Breast epithelium (tissue), 4 donors: ENCODE data around the gene MMP19. TPM values are rescaled to one million over a fixed set of nuclear protein-coding genes. Genes with fewer than 3 reads are reported as not detected.

Experiments used
- DNase-seq, 2 donors: peaks; one replicate each; pipeline ENCODE4 v3.0.0-alpha.2; 2019; ENCODE audit warnings: low spot score in 2 of 2
- H3K27ac ChIP-seq, 2 donors: fragments of 200-600 bp; sonication (generic) in 1 of 2; one replicate each; pipeline ENCODE4 v1.5.1; 2016 to 2019; ENCODE audit warnings: mild to moderate bottlenecking in 1 of 2
- H3K27me3 ChIP-seq, 2 donors: fragments of 200-600 bp; sonication (generic) in 1 of 2; one replicate each; pipeline versions ENCODE4 v1.5.1 to v1.6.0; 2017 to 2019; ENCODE audit warnings: control low read depth in 1 of 2, mild to moderate bottlenecking in 1 of 2
- H3K36me3 ChIP-seq: fragments of 200-600 bp; one replicate; pipeline ENCODE4 v1.5.1; 2019
- H3K4me1 ChIP-seq, 2 donors: fragments of 200-600 bp; sonication (generic); one replicate each; pipeline ENCODE4 v1.5.1; 2016 to 2019; ENCODE audit warnings: control low read depth in 1 of 2
- H3K4me3 ChIP-seq, 3 donors: fragments of 200-600 bp; sonication (generic); 1 replicate in 2 of 3; 2 replicates in 1 of 3; pipeline ENCODE4 v1.5.1; 2016 to 2019; ENCODE audit warnings: mild to moderate bottlenecking in 3 of 3, moderate library complexity in 2 of 3
- H3K9me3 ChIP-seq, 2 donors: fragments of 200-600 bp; sonication (generic) in 1 of 2; one replicate each; pipeline ENCODE4 v1.5.1; 2016 to 2019; ENCODE audit warnings: control low read depth in 1 of 2
- CTCF ChIP-seq, 3 donors: fragments of 450-650 bp; IDR thresholded peaks; one replicate each; pipeline ENCODE4 v1.5.1; 2016 to 2017; ENCODE audit warnings: antibody characterized with exemption in 3 of 3, mild to moderate bottlenecking in 3 of 3, moderate library complexity in 3 of 3
- POLR2A ChIP-seq: fragments of 450-650 bp; IDR thresholded peaks from one replicate; pipeline ENCODE4 v1.6.1; 2016; ENCODE audit warnings: antibody characterized with exemption, mild to moderate bottlenecking, moderate library complexity
- POLR2AphosphoS5 ChIP-seq, 3 donors: sonication (generic); formaldehyde crosslinking; IDR thresholded peaks; one replicate each; pipeline ENCODE4 v1.6.1; 2017; ENCODE audit warnings: antibody characterized with exemption in 3 of 3
- intact Hi-C: fragments of 100-400 bp; cut with DNase I; formaldehyde crosslinking; loops from one replicate; pipeline ENCODE4 v1.15.1; 2023; ENCODE audit warnings: low total_unique reads
- total RNA-seq, 3 donors: library from RNA; depleted of rRNA; stranded (reverse); fragments of >200 nt; gene quantifications; one replicate each; pipeline ENCODE4 v1.1.0, GENCODE V29; 2016

Gene MMP19
- total RNA-seq, 3 donors from 2014 or later: 21.9 to 50.6 (median 47.9) TPM

- no peaks in the 10 kb centered on the region for H3K27me3 ChIP-seq
- H3K4me1 ChIP-seq: peaks cover 0 to 17% of the 10 kb centered on the region in 2 donors
- H3K9me3 ChIP-seq: no peaks in the 10 kb centered on the region
- no peak for DNase-seq
- peak overlapping the region; percentile 93 to 95 for H3K27ac ChIP-seq
- peak overlapping the region; percentile 67 to 93 (median 71) for H3K4me3 ChIP-seq
- peak in 1 of 3 donors; percentile 17 for TF ChIP-seq POLR2AphosphoS5 (IDR thresholded peaks at IDR 0.05)
- TF ChIP-seq POLR2A: no peak
- intact Hi-C loops: no loop called here
- no peaks in the 10 kb centered on the region for H3K36me3 ChIP-seq
These were observed 24.5 kb downstream of the MMP19 start for GRCh38 chr12:55818140-55818728.

GRCh38 chr12:55817345-55818139 lies 25.2 kb downstream of the MMP19 start, which contains the start of the genes ORMDL2 and SARNP:
Gene ORMDL2 (plus strand): TSS chr12:55818041. CDS start chr12:55819000, 959 bp downstream.
Gene SARNP (minus strand): TSS chr12:55817724. CDS start chr12:55817701, 23 bp downstream.
- peak; percentile 53 for TF ChIP-seq POLR2A
- TF ChIP-seq POLR2AphosphoS5 (IDR thresholded peaks at IDR 0.05): peak; percentile 55 to 96 (median 73)
- TF ChIP-seq CTCF (IDR thresholded peaks at IDR 0.05): peak in 2 of 3 donors; percentile 9 to 10
- H3K4me3 ChIP-seq: peak within 1 kb of the TSS; percentile 67 to 93 (median 71)
- peak; percentile 96 to 100 for DNase-seq
- peaks cover 0 to 17% of the 10 kb centered on the region in 2 donors for H3K4me1 ChIP-seq
- no peaks in the 10 kb centered on the region for H3K27me3 ChIP-seq
- H3K36me3 ChIP-seq: no peaks in the 10 kb centered on the region
- intact Hi-C loops: no loop called here
- H3K27ac ChIP-seq: peak within 1 kb of the TSS; percentile 93 to 95
- no peaks in the 10 kb centered on the region for H3K9me3 ChIP-seq

GRCh38 chr12:55816881-55817344 lies 25.8 kb downstream of the MMP19 start:
- Histone ChIP-seq H3K36me3 (no peaks in the 10 kb centered on the region), H3K27me3 (no peaks in the 10 kb centered on the region), H3K4me3 (peak overlapping the region; percentile 67 to 93 (median 71)), H3K27ac (peak overlapping the region; percentile 93 to 95), H3K9me3 (no peaks in the 10 kb centered on the region), H3K4me1 (peaks cover 0 to 17% of the 10 kb centered on the region in 2 donors)
- TF ChIP-seq POLR2AphosphoS5 (IDR thresholded peaks at IDR 0.05): no peak
- no peak for TF ChIP-seq CTCF (IDR thresholded peaks at IDR 0.05)
- no peak for TF ChIP-seq POLR2A
- intact Hi-C loops: no loop called here
- DNase-seq: no peak

- DNase-seq: no peak
- no peaks in the 10 kb centered on the region for H3K36me3 ChIP-seq
- no peaks in the 10 kb centered on the region for H3K27me3 ChIP-seq
- no peak overlapping the region for H3K27ac ChIP-seq
- H3K9me3 ChIP-seq: no peaks in the 10 kb centered on the region
- intact Hi-C loops: no loop called here
- no peak for TF ChIP-seq POLR2A
- no peak for TF ChIP-seq CTCF (IDR thresholded peaks at IDR 0.05)
- no peak for TF ChIP-seq POLR2AphosphoS5 (IDR thresholded peaks at IDR 0.05)
- H3K4me1 ChIP-seq: peaks cover 0 to 17% of the 10 kb centered on the region in 2 donors
- H3K4me3 ChIP-seq: peak overlapping the region in 2 of 3 donors; percentile 67 to 71
These were observed 27.3 kb downstream of the MMP19 start for GRCh38 chr12:55815473-55815872.

- Histone ChIP-seq H3K4me3 (no peak overlapping the region), H3K36me3 (no peaks in the 10 kb centered on the region), H3K27me3 (no peaks in the 10 kb centered on the region), H3K9me3 (no peaks in the 10 kb centered on the region), H3K4me1 (peaks cover 0 to 17% of the 10 kb centered on the region in 2 donors), H3K27ac (no peak overlapping the region)
- DNase-seq: no peak
- TF ChIP-seq POLR2AphosphoS5 (IDR thresholded peaks at IDR 0.05) (no peak), CTCF (IDR thresholded peaks at IDR 0.05) (no peak), POLR2A (no peak)
- intact Hi-C loops: no loop called here
These were observed 28.5 kb downstream of the MMP19 start for GRCh38 chr12:55814257-55814656.
